BJ (cell line): ENCODE measurements around the gene ARID5B. TPM values are rescaled to one million over a fixed set of nuclear protein-coding genes. Genes with fewer than 3 reads are reported as not detected.

Experiments
- CTCF ChIA-PET: fragments of 350-600 bp; formaldehyde crosslinking; extraction: SDS; loops from one replicate; lab custom pipeline; 2021; ENCODE audit warnings: antibody characterized with exemption, inconsistent platforms; lab: Yijun Ruan, JAX
- POLR2A ChIA-PET: fragments of 300-600 bp; sonication (Branson Sonifier 250); formaldehyde crosslinking; extraction: SDS; loops from one replicate; lab custom pipeline; 2021; ENCODE audit warnings: antibody characterized with exemption; lab: Charles Lee
- DNase-seq: peaks from one replicate; pipeline ENCODE4 v3.0.0-alpha.2; 2011; ENCODE audit warnings: low read depth
- H3K27me3 ChIP-seq: 2 replicates; pipeline ENCODE4 v1.6.0; 2011; ENCODE audit warnings: low read length; ENCODE audit not compliant: control insufficient read depth, insufficient read depth
- H3K36me3 ChIP-seq: 2 replicates; pipeline ENCODE4 v1.5.1; 2011; ENCODE audit warnings: low read length; ENCODE audit not compliant: control insufficient read depth, insufficient read depth
- H3K4me3 ChIP-seq: 2 replicates; pipeline ENCODE4 v1.5.1; 2011; ENCODE audit warnings: low read depth, mild to moderate bottlenecking, control low read depth, low read length
- CTCF ChIP-seq: IDR thresholded peaks from 2 replicates; pipeline ENCODE4 v1.5.1; 2011; ENCODE audit warnings: low read depth, mild to moderate bottlenecking, control low read depth, inconsistent platforms, low read length, moderate library complexity; ENCODE audit not compliant: insufficient read depth
- polyA plus RNA-seq: library from polyadenylated mRNA; depleted of rRNA; stranded (reverse); fragments of >200 nt; gene quantifications from 2 replicates; pipeline ENCODE4 v1.2.3, GENCODE V29; 2011

ARID5B gene
- polyA plus RNA-seq, 1 experiment = 73.8 TPM

GRCh38 chr10:62062028-62062427 lies 160.5 kb downstream of the ARID5B start:
- CTCF ChIA-PET = interaction anchor here (1.4 to 6.2 kb wide), 2 partner anchors 9 to 182 kb away, joined by 4 to 26 read pairs; no protein-coding TSS in a partner anchor
- Histone ChIP-seq H3K36me3 (peaks cover 12% of the 10 kb centered on the region), H3K4me3 (no peak overlapping the region), H3K27me3 (no peaks in the 10 kb centered on the region)
- DNase-seq = no peak
- no peak for TF ChIP-seq CTCF
- POLR2A ChIA-PET = interaction anchor here (1.1 kb wide), 1 partner anchor 18 kb away, joined by 18 read pairs; no protein-coding TSS in a partner anchor

- H3K27me3 ChIP-seq = no peaks in the 10 kb centered on the region
- H3K4me3 ChIP-seq = no peak overlapping the region
- ChIA-PET CTCF (interaction anchor here (6.2 kb wide), 1 partner anchor 181 kb away, joined by 26 read pairs; no protein-coding TSS in a partner anchor), POLR2A (interaction anchor here (1.1 kb wide), 1 partner anchor 19 kb away, joined by 18 read pairs; no protein-coding TSS in a partner anchor)
- peak; percentile 78 for DNase-seq
- TF ChIP-seq CTCF = no peak
- peaks cover 16% of the 10 kb centered on the region for H3K36me3 ChIP-seq
Measured at GRCh38 chr10:62062752-62063512, 161.4 kb downstream of the ARID5B start.

GRCh38 chr10:62063795-62064472 lies 162.4 kb downstream of the ARID5B start:
- Histone ChIP-seq H3K27me3 (no peaks in the 10 kb centered on the region), H3K4me3 (no peak overlapping the region), H3K36me3 (peaks cover 17% of the 10 kb centered on the region)
- CTCF ChIA-PET = interaction anchor here (6.2 kb wide), 1 partner anchor 180 kb away, joined by 26 read pairs; no protein-coding TSS in a partner anchor
- TF ChIP-seq CTCF = no peak
- POLR2A ChIA-PET = no interaction called here
- no peak for DNase-seq

GRCh38 chr10:62067560-62067959 lies 166.1 kb downstream of the ARID5B start:
- no peak for DNase-seq
- H3K36me3 ChIP-seq = peaks cover 26% of the 10 kb centered on the region
- POLR2A ChIA-PET = no interaction called here
- no peak for TF ChIP-seq CTCF
- H3K27me3 ChIP-seq = no peaks in the 10 kb centered on the region
- no peak overlapping the region for H3K4me3 ChIP-seq
- CTCF ChIA-PET = no interaction called here

GRCh38 chr10:62068464-62068863 lies 167.0 kb downstream of the ARID5B start:
- Histone ChIP-seq H3K4me3 (no peak overlapping the region), H3K27me3 (no peaks in the 10 kb centered on the region), H3K36me3 (peaks cover 29% of the 10 kb centered on the region)
- POLR2A ChIA-PET = no interaction called here
- no peak for DNase-seq
- no peak for TF ChIP-seq CTCF
- CTCF ChIA-PET = interaction anchor here (1.0 kb wide), 1 partner anchor 14 kb away, joined by 3 read pairs; no protein-coding TSS in a partner anchor
